KMS-11 (cell line): ENCODE results near the gene UNC5B.

Experiments
- H2AFZ ChIP-seq: fragments of 200-600 bp; sonication (generic); 2 replicates; pipeline ENCODE4 v1.6.1; 2016; ENCODE audit warnings: antibody characterized with exemption, mixed run types, low read depth
- H3K27ac ChIP-seq: fragments of 200-600 bp; sonication (generic); 2 replicates; pipeline ENCODE4 v1.6.1; 2016; ENCODE audit warnings: mild to moderate bottlenecking, mixed run types
- H3K27me3 ChIP-seq: fragments of 200-600 bp; sonication (generic); 2 replicates; pipeline ENCODE4 v1.6.1; 2017; ENCODE audit warnings: mild to moderate bottlenecking, low read depth, mixed run types, moderate library complexity; ENCODE audit not compliant: insufficient read depth
- H3K36me3 ChIP-seq: fragments of 200-600 bp; sonication (generic); 2 replicates; pipeline ENCODE4 v1.6.1; 2017; ENCODE audit warnings: mild to moderate bottlenecking, mixed run types; ENCODE audit not compliant: insufficient read depth
- H3K4me1 ChIP-seq: fragments of 200-600 bp; sonication (generic); 2 replicates; pipeline ENCODE4 v1.6.1; 2016; ENCODE audit warnings: mild to moderate bottlenecking, low read depth, mixed run types; ENCODE audit not compliant: poor library complexity, severe bottlenecking
- H3K4me2 ChIP-seq: fragments of 200-600 bp; sonication (generic); 2 replicates; pipeline ENCODE4 v1.7.0; 2016; ENCODE audit warnings: mild to moderate bottlenecking, mixed run types
- H3K4me3 ChIP-seq: fragments of 200-600 bp; sonication (generic); IDR thresholded peaks from 2 replicates; pipeline ENCODE4 v1.6.1; 2017; ENCODE audit warnings: low read depth, low read length, mixed read lengths; ENCODE audit not compliant: insufficient read depth
- H3K79me2 ChIP-seq: fragments of 200-600 bp; sonication (generic); 2 replicates; pipeline ENCODE4 v1.6.1; 2016; ENCODE audit warnings: low read depth, mixed run types; ENCODE audit not compliant: insufficient read depth
- H3K9ac ChIP-seq: fragments of 200-600 bp; sonication (generic); 2 replicates; pipeline ENCODE4 v1.6.1; 2016; ENCODE audit warnings: mild to moderate bottlenecking, mixed run types
- H4K20me1 ChIP-seq: fragments of 200-600 bp; sonication (generic); 2 replicates; pipeline ENCODE4 v1.6.1; 2016; ENCODE audit warnings: mild to moderate bottlenecking, mixed run types; ENCODE audit not compliant: insufficient read depth
- TF ChIP-seq, protein P1 (sequence below): fragments of 200-600 bp; sonication (generic); conservative IDR thresholded peaks from 2 replicates; pipeline ENCODE4 v1.6.1; 2017; ENCODE audit warnings: low read depth, mild to moderate bottlenecking, antibody characterized with exemption, low read length, moderate library complexity, mixed read lengths

Gene UNC5B

GRCh38 chr10:71206911-71207310 is 5.5 kb upstream of the UNC5B start:
- Histone ChIP-seq H3K4me3 (no peak overlapping the region), H3K36me3 (no peaks in the 10 kb centered on the region), H2AFZ (no peak overlapping the region), H3K27me3 (peaks cover 27% of the 10 kb centered on the region), H3K4me1 (no peaks in the 10 kb centered on the region), H4K20me1 (no peaks in the 10 kb centered on the region), H3K79me2 (no peaks in the 10 kb centered on the region), H3K27ac (no peak overlapping the region), H3K9ac (no peak overlapping the region), H3K4me2 (no peak overlapping the region)
- TF ChIP-seq, protein P1, sequence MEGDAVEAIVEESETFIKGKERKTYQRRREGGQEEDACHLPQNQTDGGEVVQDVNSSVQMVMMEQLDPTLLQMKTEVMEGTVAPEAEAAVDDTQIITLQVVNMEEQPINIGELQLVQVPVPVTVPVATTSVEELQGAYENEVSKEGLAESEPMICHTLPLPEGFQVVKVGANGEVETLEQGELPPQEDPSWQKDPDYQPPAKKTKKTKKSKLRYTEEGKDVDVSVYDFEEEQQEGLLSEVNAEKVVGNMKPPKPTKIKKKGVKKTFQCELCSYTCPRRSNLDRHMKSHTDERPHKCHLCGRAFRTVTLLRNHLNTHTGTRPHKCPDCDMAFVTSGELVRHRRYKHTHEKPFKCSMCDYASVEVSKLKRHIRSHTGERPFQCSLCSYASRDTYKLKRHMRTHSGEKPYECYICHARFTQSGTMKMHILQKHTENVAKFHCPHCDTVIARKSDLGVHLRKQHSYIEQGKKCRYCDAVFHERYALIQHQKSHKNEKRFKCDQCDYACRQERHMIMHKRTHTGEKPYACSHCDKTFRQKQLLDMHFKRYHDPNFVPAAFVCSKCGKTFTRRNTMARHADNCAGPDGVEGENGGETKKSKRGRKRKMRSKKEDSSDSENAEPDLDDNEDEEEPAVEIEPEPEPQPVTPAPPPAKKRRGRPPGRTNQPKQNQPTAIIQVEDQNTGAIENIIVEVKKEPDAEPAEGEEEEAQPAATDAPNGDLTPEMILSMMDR: no peak

- H3K9ac ChIP-seq: no peak overlapping the region
- peaks cover 29% of the 10 kb centered on the region for H3K27me3 ChIP-seq
- H3K4me2 ChIP-seq: no peak overlapping the region
- no peaks in the 10 kb centered on the region for H3K4me1 ChIP-seq
- H4K20me1 ChIP-seq: no peaks in the 10 kb centered on the region
- H3K36me3 ChIP-seq: no peaks in the 10 kb centered on the region
- H2AFZ ChIP-seq: no peak overlapping the region
- H3K4me3 ChIP-seq: no peak overlapping the region
- TF ChIP-seq, protein P1: no peak
- no peak overlapping the region for H3K27ac ChIP-seq
- H3K79me2 ChIP-seq: no peaks in the 10 kb centered on the region
Measured at GRCh38 chr10:71207578-71207977, 4.8 kb upstream of the UNC5B start.

DNA sequence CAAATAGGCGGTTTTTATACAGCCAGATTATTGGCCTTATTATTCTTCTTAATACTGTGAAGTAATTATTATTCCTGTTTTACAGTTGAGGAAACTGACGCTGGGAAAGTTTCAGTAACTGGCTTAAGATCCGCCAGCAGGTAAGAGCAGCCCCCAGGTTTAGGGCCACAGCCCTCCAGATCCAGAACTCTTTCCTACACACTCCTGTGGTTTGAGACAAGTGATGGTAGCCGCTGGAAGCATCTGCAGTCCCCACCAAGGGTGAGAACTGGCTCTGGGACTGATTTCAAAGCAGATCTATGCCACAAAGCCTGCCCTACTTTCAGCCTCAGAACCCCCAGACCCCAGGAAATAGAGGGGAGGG is 3.0 kb upstream of the UNC5B start:
- H2AFZ ChIP-seq: no peak overlapping the region
- H4K20me1 ChIP-seq: no peaks in the 10 kb centered on the region
- no peak overlapping the region for H3K27ac ChIP-seq
- TF ChIP-seq, protein P1: peak; percentile 13; the same call in 1 of the 2 replicates
- peaks cover 44% of the 10 kb centered on the region for H3K27me3 ChIP-seq
- peaks cover 3% of the 10 kb centered on the region for H3K4me1 ChIP-seq
- no peaks in the 10 kb centered on the region for H3K36me3 ChIP-seq
- no peak overlapping the region for H3K4me2 ChIP-seq
- H3K79me2 ChIP-seq: no peaks in the 10 kb centered on the region
- no peak overlapping the region for H3K9ac ChIP-seq
- no peak overlapping the region for H3K4me3 ChIP-seq

DNA sequence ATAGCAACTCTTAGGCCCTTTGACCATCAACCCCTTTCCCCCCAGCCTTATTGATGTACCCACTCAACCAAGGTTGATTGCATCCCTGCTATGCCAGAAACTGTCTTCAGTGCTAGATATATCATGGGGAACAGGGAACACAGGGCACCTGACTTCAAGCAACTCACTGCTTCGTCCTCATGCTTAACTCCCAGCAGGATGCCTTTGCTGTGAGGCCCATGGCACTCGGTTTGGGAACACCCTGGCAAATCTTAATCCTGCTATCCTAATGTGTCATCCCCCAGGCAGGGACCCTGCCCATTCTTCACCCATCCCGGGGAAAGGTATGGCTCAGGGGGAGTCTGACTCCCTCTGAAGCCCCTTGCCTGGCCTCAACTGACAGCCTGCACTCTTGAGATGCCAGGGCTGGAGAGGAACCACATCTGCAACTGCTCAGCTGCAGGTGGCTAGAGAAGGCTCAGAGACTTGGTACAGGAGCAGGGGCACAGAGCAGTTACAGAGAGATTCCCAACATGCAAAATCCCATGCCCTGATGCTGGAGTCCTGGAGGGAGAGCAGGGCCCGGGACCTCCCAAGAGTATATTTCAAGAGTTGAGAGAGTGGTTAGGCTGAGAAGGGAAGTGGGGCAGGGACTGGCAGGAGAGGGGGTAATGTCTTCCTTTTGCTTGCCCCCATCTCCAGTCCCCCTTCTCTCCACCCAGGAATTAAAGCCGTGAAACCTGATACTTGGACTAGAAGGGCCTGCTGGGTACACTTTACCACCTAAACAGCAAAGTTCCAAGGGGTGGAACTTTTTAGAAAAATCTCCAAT is 2.4 kb upstream of the UNC5B start:
- TF ChIP-seq, protein P1: no peak

More for the DNA sequence above, 2.4 kb upstream of the UNC5B start:
- no peaks in the 10 kb centered on the region for H3K36me3 ChIP-seq
- peaks cover 50% of the 10 kb centered on the region for H3K27me3 ChIP-seq
- no peak overlapping the region for H2AFZ ChIP-seq
- H3K79me2 ChIP-seq: no peaks in the 10 kb centered on the region
- H3K27ac ChIP-seq: no peak overlapping the region
- H3K4me2 ChIP-seq: no peak overlapping the region
- no peak overlapping the region for H3K9ac ChIP-seq
- H4K20me1 ChIP-seq: no peaks in the 10 kb centered on the region
- no peak overlapping the region for H3K4me3 ChIP-seq
- peaks cover 3% of the 10 kb centered on the region for H3K4me1 ChIP-seq
